Fibroblast of lung (primary cell): Measurements from ENCODE around the gene DHRS12. TPM values are rescaled to one million over a fixed set of nuclear protein-coding genes. Genes with fewer than 3 reads are reported as not detected.

Source experiments
- DNase-seq, 2 donors: peaks; one replicate each; pipeline versions ENCODE4 v3.0.0 to v3.0.0-alpha.2; 2010; ENCODE audit warnings: low read depth in 2 of 2
- H2AFZ ChIP-seq: 2 replicates; pipeline ENCODE4 v1.5.1; 2012; ENCODE audit warnings: low read length, control low read depth, inconsistent platforms
- H3K27ac ChIP-seq: 2 replicates; pipeline ENCODE4 v1.5.1; 2011; ENCODE audit warnings: low read length, control low read depth; ENCODE audit not compliant: insufficient read depth
- H3K27me3 ChIP-seq: 2 replicates; pipeline ENCODE4 v1.5.1; 2011; ENCODE audit warnings: mild to moderate bottlenecking, low read length; ENCODE audit not compliant: control insufficient read depth, insufficient read depth
- H3K36me3 ChIP-seq: 2 replicates; pipeline ENCODE4 v1.5.1; 2011; ENCODE audit warnings: low read length; ENCODE audit not compliant: control insufficient read depth, insufficient read depth
- H3K4me1 ChIP-seq: 2 replicates; pipeline ENCODE4 v1.5.1; 2011; ENCODE audit warnings: low read length; ENCODE audit not compliant: control insufficient read depth, insufficient read depth; ENCODE audit errors: extremely low read depth
- H3K4me2 ChIP-seq: 2 replicates; pipeline ENCODE4 v1.5.1; 2011; ENCODE audit warnings: low read length, control low read depth; ENCODE audit not compliant: insufficient read depth; ENCODE audit errors: extremely low read depth
- H3K4me3 ChIP-seq, 4 experiments: fragments of 200-600 bp in 1 of 4; sonication (generic) in 1 of 4; replicated peaks in 1 of 4; 2 replicates each; pipeline ENCODE4 v1.5.1; 2011 to 2016; ENCODE audit warnings: low read length in 4 of 4, low read depth in 3 of 4, mild to moderate bottlenecking in 3 of 4, control low read depth in 2 of 4, inconsistent platforms in 1 of 4, mixed read lengths in 1 of 4; ENCODE audit not compliant: insufficient read depth in 1 of 4; ENCODE audit errors: control extremely low read depth in 1 of 4
- H3K79me2 ChIP-seq: 2 replicates; pipeline ENCODE4 v1.5.1; 2012; ENCODE audit warnings: mild to moderate bottlenecking, low read length, inconsistent platforms; ENCODE audit not compliant: control insufficient read depth, insufficient read depth
- H3K9ac ChIP-seq: 2 replicates; pipeline ENCODE4 v1.5.1; 2011; ENCODE audit warnings: mild to moderate bottlenecking, low read length, control low read depth; ENCODE audit not compliant: insufficient read depth
- H3K9me3 ChIP-seq: 2 replicates; pipeline ENCODE4 v1.5.1; 2012; ENCODE audit warnings: low read depth, low read length; ENCODE audit not compliant: control insufficient read depth, insufficient read depth
- H4K20me1 ChIP-seq: 2 replicates; pipeline ENCODE4 v1.5.1; 2011; ENCODE audit warnings: low read length; ENCODE audit not compliant: control insufficient read depth, insufficient read depth; ENCODE audit errors: extremely low read depth
- EZH2 ChIP-seq: IDR thresholded peaks from 2 replicates; pipeline ENCODE4 v1.5.1; 2012; ENCODE audit warnings: low read length, control low read depth, mild to moderate bottlenecking; ENCODE audit errors: missing control alignments
- polyA plus RNA-seq, 2 donors: library from polyadenylated mRNA; depleted of rRNA in 1 of 2; stranded (reverse) in 1 of 2; unstranded in 1 of 2; fragments of >200 nt; gene quantifications; 2 replicates each; pipeline ENCODE4 v1.2.1, GENCODE V29; 2011 to 2012; ENCODE audit warnings: missing spikeins in 1 of 2
- total RNA-seq: library from RNA; depleted of rRNA; stranded (reverse); fragments of >200 nt; gene quantifications from 2 replicates; pipeline ENCODE4 v1.2.1, GENCODE V29; 2014
- TF ChIP-seq, protein P1 (sequence below), 2 donors: IDR thresholded peaks in 1 of 2; conservative IDR thresholded peaks in 1 of 2; 1 replicate in 1 of 2; 2 replicates in 1 of 2; pipeline ENCODE4 v1.5.1; 2011 to 2012; ENCODE audit warnings: low read length in 2 of 2, control low read depth in 1 of 2, inconsistent platforms in 1 of 2, low read depth in 1 of 2, mild to moderate bottlenecking in 1 of 2

DHRS12 gene
- total and polyA plus RNA-seq, 2 donors (not counting 1 experiment from before 2014, with no cell fraction given) = 5.7 to 6.1 TPM

DNA sequence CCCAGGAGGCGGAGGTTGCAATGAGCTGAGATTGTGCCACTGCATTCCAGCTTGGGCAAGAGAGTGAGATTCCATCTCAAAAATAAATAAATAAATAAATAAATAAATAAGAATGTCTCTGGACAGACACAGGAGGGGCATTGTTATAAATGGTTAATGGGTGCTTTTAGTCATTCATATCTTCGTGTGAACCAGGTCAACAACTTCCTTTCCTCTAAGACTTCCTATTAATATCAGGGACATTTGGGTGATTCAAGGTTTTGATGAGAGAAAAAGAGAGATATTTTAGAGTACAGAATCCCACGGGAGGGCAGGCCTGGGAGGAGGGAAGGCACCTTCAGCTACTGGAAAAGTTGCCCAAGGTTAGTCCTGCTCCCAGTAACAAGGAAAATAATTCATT, 23.9 kb downstream of the DHRS12 start:
- no peak for TF ChIP-seq EZH2
- TF ChIP-seq, protein P1, sequence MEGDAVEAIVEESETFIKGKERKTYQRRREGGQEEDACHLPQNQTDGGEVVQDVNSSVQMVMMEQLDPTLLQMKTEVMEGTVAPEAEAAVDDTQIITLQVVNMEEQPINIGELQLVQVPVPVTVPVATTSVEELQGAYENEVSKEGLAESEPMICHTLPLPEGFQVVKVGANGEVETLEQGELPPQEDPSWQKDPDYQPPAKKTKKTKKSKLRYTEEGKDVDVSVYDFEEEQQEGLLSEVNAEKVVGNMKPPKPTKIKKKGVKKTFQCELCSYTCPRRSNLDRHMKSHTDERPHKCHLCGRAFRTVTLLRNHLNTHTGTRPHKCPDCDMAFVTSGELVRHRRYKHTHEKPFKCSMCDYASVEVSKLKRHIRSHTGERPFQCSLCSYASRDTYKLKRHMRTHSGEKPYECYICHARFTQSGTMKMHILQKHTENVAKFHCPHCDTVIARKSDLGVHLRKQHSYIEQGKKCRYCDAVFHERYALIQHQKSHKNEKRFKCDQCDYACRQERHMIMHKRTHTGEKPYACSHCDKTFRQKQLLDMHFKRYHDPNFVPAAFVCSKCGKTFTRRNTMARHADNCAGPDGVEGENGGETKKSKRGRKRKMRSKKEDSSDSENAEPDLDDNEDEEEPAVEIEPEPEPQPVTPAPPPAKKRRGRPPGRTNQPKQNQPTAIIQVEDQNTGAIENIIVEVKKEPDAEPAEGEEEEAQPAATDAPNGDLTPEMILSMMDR (conservative IDR thresholded peaks at IDR 0.05 in 1 of 2, IDR thresholded peaks at IDR 0.05 in 1 of 2; ENCODE audit: low read depth in 1 of 2, low read length in 2 of 2) = no peak
- H3K27me3 ChIP-seq = no peaks in the 10 kb centered on the region
- no peaks in the 10 kb centered on the region for H3K4me1 ChIP-seq
- no peaks in the 10 kb centered on the region for H3K9me3 ChIP-seq
- H3K4me3 ChIP-seq = no peak overlapping the region
- H2AFZ ChIP-seq = no peak overlapping the region
- H4K20me1 ChIP-seq = no peaks in the 10 kb centered on the region
- H3K27ac ChIP-seq = no peak overlapping the region
- no peaks in the 10 kb centered on the region for H3K79me2 ChIP-seq
- no peak for DNase-seq
- no peaks in the 10 kb centered on the region for H3K36me3 ChIP-seq
- no peak overlapping the region for H3K4me2 ChIP-seq
- no peak overlapping the region for H3K9ac ChIP-seq

DNA sequence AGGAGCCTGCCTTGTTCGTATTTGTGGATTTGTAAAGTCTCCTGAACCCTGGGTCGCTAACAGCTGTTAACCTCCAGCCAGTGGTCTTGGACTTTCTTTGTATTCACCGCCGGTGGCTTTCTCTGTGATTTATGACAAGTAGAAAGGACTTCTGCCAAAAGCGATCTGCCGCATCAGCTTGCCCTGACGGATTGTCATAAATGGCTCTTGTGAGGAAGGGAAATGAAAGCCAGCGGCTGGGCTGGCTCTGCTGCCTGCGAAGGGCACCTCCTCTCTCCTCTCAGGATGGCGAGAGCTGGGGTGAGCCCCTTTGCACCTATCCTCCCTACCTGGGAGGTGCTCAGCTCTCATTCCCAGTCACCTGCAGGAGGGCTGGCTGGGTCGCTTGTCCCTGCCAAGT, 25.6 kb downstream of the DHRS12 start:
- Histone ChIP-seq H3K4me1 (no peaks in the 10 kb centered on the region), H3K4me3 (no peak overlapping the region), H3K79me2 (no peaks in the 10 kb centered on the region), H3K9me3 (no peaks in the 10 kb centered on the region), H2AFZ (no peak overlapping the region), H3K9ac (no peak overlapping the region), H3K4me2 (no peak overlapping the region), H3K27me3 (no peaks in the 10 kb centered on the region), H3K36me3 (no peaks in the 10 kb centered on the region), H3K27ac (no peak overlapping the region), H4K20me1 (no peaks in the 10 kb centered on the region)
- TF ChIP-seq, protein P1 (conservative IDR thresholded peaks at IDR 0.05 in 1 of 2, IDR thresholded peaks at IDR 0.05 in 1 of 2; ENCODE audit: low read depth in 1 of 2, low read length in 2 of 2) = no peak
- TF ChIP-seq EZH2 = no peak
- DNase-seq = no peak

DNA sequence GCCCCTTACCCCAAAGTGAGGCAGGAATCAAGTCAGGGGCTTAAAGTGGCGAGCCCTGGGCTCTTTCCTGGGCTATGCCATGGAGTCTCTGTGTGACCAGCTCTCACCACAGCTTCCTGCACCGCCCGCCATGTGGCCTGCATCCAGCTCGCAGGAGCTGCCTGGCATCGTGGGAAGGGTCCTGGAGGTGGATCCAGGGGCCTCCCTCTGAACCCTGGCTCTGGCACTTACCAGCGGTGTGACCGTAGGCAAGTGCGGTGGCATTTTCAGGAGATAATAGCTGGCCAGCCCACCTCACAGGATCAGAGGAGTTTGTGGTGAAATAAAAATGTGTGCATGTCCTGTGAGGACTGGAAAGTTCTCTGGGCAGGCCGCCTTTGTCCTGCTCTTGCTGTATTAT, 26.0 kb downstream of the DHRS12 start:
- Histone ChIP-seq H3K27ac (no peak overlapping the region), H2AFZ (no peak overlapping the region), H3K4me1 (no peaks in the 10 kb centered on the region), H3K4me2 (no peak overlapping the region), H3K4me3 (no peak overlapping the region), H3K27me3 (no peaks in the 10 kb centered on the region), H3K36me3 (no peaks in the 10 kb centered on the region), H3K9ac (no peak overlapping the region), H3K9me3 (no peaks in the 10 kb centered on the region), H4K20me1 (no peaks in the 10 kb centered on the region), H3K79me2 (no peaks in the 10 kb centered on the region)
- no peak for TF ChIP-seq EZH2
- TF ChIP-seq, protein P1 (conservative IDR thresholded peaks at IDR 0.05 in 1 of 2, IDR thresholded peaks at IDR 0.05 in 1 of 2; ENCODE audit: low read depth in 1 of 2, low read length in 2 of 2) = no peak
- DNase-seq = no peak
